Tibial nerve (tissue), 4 donors: ENCODE data around the gene RALB. TPM values are rescaled to one million over a fixed set of nuclear protein-coding genes. Genes with fewer than 3 reads are reported as not detected.

ENCODE experiments used
- DNase-seq, 2 donors: peaks; one replicate each; pipeline ENCODE4 v3.0.0-alpha.2; 2019; ENCODE audit warnings: low spot score in 2 of 2
- H3K27ac ChIP-seq, 4 donors: fragments of 200-600 bp; sonication (generic) in 3 of 4; one replicate each; pipeline ENCODE4 v1.5.1; 2017 to 2019; ENCODE audit warnings: mild to moderate bottlenecking in 1 of 4
- H3K27me3 ChIP-seq, 2 donors: fragments of 200-600 bp; sonication (generic) in 1 of 2; one replicate each; pipeline versions ENCODE4 v1.5.1 to v1.6.0; 2017 to 2019
- H3K36me3 ChIP-seq, 3 donors: fragments of 200-600 bp; sonication (generic); one replicate each; pipeline ENCODE4 v1.5.1; 2018 to 2019
- H3K4me1 ChIP-seq, 4 donors: fragments of 200-600 bp; sonication (generic) in 3 of 4; one replicate each; pipeline ENCODE4 v1.5.1; 2017 to 2019
- H3K4me3 ChIP-seq, 4 donors: fragments of 200-600 bp; sonication (generic) in 3 of 4; one replicate each; pipeline ENCODE4 v1.5.1; 2017 to 2019; ENCODE audit warnings: mild to moderate bottlenecking in 1 of 4, moderate library complexity in 1 of 4
- H3K9me3 ChIP-seq, 4 donors: fragments of 200-600 bp; sonication (generic) in 3 of 4; one replicate each; pipeline ENCODE4 v1.5.1; 2017 to 2019
- EP300 ChIP-seq, 2 donors: sonication (generic); formaldehyde crosslinking; IDR thresholded peaks; one replicate each; pipeline ENCODE4 v1.6.1; 2017; ENCODE audit warnings: antibody characterized with exemption in 2 of 2, mild to moderate bottlenecking in 1 of 2
- POLR2A ChIP-seq, 2 donors: fragments of 450-650 bp; IDR thresholded peaks; one replicate each; pipeline ENCODE4 v1.6.1; 2017; ENCODE audit warnings: antibody characterized with exemption in 2 of 2, mild to moderate bottlenecking in 2 of 2, moderate library complexity in 2 of 2
- WGBS, 2 donors: methylation state at CpG; one replicate each; pipeline ENCODE4 v1.1.5; 2018; 5-methylcytosine and 5-hydroxymethylcytosine counted together
- total RNA-seq, 4 donors: library from RNA; depleted of rRNA; stranded (reverse); fragments of >200 nt; gene quantifications; one replicate each; pipeline ENCODE4 v1.1.0, GENCODE V29; 2016
- TF ChIP-seq, protein P1 (sequence below), 5 experiments: fragments of 200-600 bp in 3 of 5; fragments of 450-650 bp in 2 of 5; sonication (generic) in 3 of 5; IDR thresholded peaks; one replicate each; pipeline ENCODE4 v1.5.1; 2016 to 2019; ENCODE audit warnings: antibody characterized with exemption in 5 of 5, mild to moderate bottlenecking in 3 of 5, moderate library complexity in 2 of 5

Gene RALB
- total RNA-seq, 4 donors from 2014 or later = 35.1 to 40.4 (median 39.8) TPM

DNA sequence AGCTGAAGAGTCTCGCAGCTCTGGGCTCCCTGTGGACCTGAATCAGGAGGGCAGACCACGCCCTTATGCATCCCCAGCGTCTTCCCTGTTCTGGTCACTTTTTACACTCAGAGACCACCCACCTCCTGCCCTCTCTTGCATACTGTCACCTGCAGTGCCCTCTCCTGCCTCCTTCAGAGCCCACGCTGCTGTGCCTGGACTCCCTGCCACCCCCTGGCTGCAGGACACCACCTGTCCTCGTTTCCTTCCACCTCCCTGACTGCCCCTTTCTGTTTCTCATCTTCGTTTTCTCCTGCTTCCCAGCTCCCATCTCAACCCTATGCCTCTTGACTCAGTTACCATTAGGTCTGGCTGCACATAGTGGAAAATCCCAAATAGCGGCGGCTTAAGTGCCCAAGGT is 84.1 kb downstream of the RALB start:
- TF ChIP-seq POLR2A (IDR thresholded peaks at IDR 0.05) (no peak), EP300 (IDR thresholded peaks at IDR 0.05) (no peak)
- TF ChIP-seq, protein P1, sequence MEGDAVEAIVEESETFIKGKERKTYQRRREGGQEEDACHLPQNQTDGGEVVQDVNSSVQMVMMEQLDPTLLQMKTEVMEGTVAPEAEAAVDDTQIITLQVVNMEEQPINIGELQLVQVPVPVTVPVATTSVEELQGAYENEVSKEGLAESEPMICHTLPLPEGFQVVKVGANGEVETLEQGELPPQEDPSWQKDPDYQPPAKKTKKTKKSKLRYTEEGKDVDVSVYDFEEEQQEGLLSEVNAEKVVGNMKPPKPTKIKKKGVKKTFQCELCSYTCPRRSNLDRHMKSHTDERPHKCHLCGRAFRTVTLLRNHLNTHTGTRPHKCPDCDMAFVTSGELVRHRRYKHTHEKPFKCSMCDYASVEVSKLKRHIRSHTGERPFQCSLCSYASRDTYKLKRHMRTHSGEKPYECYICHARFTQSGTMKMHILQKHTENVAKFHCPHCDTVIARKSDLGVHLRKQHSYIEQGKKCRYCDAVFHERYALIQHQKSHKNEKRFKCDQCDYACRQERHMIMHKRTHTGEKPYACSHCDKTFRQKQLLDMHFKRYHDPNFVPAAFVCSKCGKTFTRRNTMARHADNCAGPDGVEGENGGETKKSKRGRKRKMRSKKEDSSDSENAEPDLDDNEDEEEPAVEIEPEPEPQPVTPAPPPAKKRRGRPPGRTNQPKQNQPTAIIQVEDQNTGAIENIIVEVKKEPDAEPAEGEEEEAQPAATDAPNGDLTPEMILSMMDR (IDR thresholded peaks at IDR 0.05) = no peak
- WGBS, 2 donors = 83 to 84% methylated on average over 8 of the region's 8 CpGs
- no peak overlapping the region for H3K4me3 ChIP-seq
- no peak overlapping the region for H3K27ac ChIP-seq
- H3K9me3 ChIP-seq = no peaks in the 10 kb centered on the region
- H3K27me3 ChIP-seq = peaks cover 0 to 46% of the 10 kb centered on the region in 2 donors
- peaks cover 0 to 9% (median under 1%) of the 10 kb centered on the region in 4 donors for H3K4me1 ChIP-seq
- H3K36me3 ChIP-seq = no peaks in the 10 kb centered on the region
- no peak for DNase-seq

DNA sequence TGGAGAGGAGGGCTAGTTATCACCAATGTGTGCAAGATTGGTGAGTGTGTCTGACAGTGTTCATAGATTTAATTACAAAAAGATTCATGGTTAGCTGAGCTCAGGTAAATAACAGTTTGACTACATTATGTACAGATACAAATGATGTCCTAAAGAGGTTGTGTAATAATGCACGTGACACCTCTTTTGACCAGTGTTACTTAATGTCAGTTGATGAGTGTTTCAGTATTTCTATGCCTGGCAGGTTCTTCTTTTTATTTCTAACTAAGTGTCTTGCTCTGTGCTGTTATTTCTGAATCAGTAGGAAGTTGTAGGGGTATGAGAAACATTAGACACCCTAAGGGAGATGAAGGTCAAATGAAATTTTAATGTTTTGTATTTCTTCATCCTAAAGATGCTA is 85.4 kb downstream of the RALB start:
- Histone ChIP-seq H3K36me3 (no peaks in the 10 kb centered on the region), H3K4me1 (peaks cover 0 to 3% (median 2%) of the 10 kb centered on the region in 4 donors), H3K27ac (no peak overlapping the region), H3K9me3 (no peaks in the 10 kb centered on the region), H3K27me3 (peaks cover 0 to 58% of the 10 kb centered on the region in 2 donors), H3K4me3 (no peak overlapping the region)
- 85% methylated on average over 1 of the region's 1 CpG for WGBS, 2 donors
- DNase-seq = no peak
- TF ChIP-seq, protein P1 (IDR thresholded peaks at IDR 0.05) = no peak
- TF ChIP-seq POLR2A (IDR thresholded peaks at IDR 0.05) (no peak), EP300 (IDR thresholded peaks at IDR 0.05) (no peak)

- Histone ChIP-seq H3K27me3 (peaks cover 0 to 66% of the 10 kb centered on the region in 2 donors), H3K27ac (no peak overlapping the region), H3K4me1 (peaks cover 0 to 34% (median 24%) of the 10 kb centered on the region in 4 donors), H3K36me3 (no peaks in the 10 kb centered on the region), H3K4me3 (no peak overlapping the region), H3K9me3 (no peaks in the 10 kb centered on the region)
- TF ChIP-seq, protein P1 (IDR thresholded peaks at IDR 0.05) = no peak
- TF ChIP-seq POLR2A (IDR thresholded peaks at IDR 0.05) = no peak
- TF ChIP-seq EP300 (IDR thresholded peaks at IDR 0.05) = no peak
- no peak for DNase-seq
- 55 to 62% methylated on average over 7 of the region's 7 CpGs for WGBS, 2 donors
Measured at GRCh38 chr2:120341977-120342376, 89.3 kb downstream of the RALB start.

- Histone ChIP-seq H3K27me3 (peaks cover 0 to 71% of the 10 kb centered on the region in 2 donors), H3K27ac (no peak overlapping the region)
- TF ChIP-seq, protein P1 (IDR thresholded peaks at IDR 0.05) = no peak
- TF ChIP-seq POLR2A (IDR thresholded peaks at IDR 0.05) (no peak), EP300 (IDR thresholded peaks at IDR 0.05) (no peak)
Measured at GRCh38 chr2:120342446-120342845, 89.8 kb downstream of the RALB start.

DNA sequence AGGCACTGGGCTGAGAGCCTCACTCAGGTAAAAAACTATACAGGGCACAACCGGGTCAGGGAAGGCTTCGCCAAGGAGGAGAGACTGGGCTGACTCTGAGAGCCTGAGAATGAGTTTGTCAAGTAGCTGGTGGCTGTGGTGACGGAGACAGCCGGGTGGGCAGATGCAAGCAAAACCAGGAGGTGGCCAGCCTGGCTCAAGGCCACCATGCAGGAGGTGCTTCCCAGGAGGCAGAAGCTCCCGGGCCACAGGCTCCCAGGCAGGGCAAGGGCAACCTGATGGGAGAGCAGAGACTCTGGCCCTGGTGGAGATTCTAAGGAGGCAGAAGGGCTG is 90.4 kb downstream of the RALB start:
- Histone ChIP-seq H3K9me3 (no peaks in the 10 kb centered on the region), H3K27ac (no peak overlapping the region), H3K36me3 (no peaks in the 10 kb centered on the region), H3K27me3 (peaks cover 0 to 77% of the 10 kb centered on the region in 2 donors), H3K4me3 (peak overlapping the region in 1 of 4 donors; percentile 66), H3K4me1 (peaks cover 0 to 42% (median 32%) of the 10 kb centered on the region in 4 donors)
- DNase-seq = no peak
- TF ChIP-seq, protein P1 (IDR thresholded peaks at IDR 0.05) = no peak
- TF ChIP-seq EP300 (IDR thresholded peaks at IDR 0.05) (no peak), POLR2A (IDR thresholded peaks at IDR 0.05) (no peak)
- 31 to 39% methylated on average over 5 of the region's 5 CpGs for WGBS, 2 donors

More at GRCh38 chr2:120342446-120342845, 89.8 kb downstream of the RALB start:
- 42 to 51% methylated on average over 7 of the region's 7 CpGs for WGBS, 2 donors
- DNase-seq = no peak
- Histone ChIP-seq H3K4me1 (peaks cover 0 to 39% (median 28%) of the 10 kb centered on the region in 4 donors), H3K9me3 (no peaks in the 10 kb centered on the region), H3K4me3 (no peak overlapping the region), H3K36me3 (no peaks in the 10 kb centered on the region)
